ENCODE measurements around the gene ONECUT1.

GRCh38 chr15:52803467-52804306 is 13.6 kb upstream of the ONECUT1 start:
- no peak for TF ChIP-seq RARB (CRISPR knock-in tag; IDR thresholded peaks at IDR 0.05)
- TF ChIP-seq ZFP3 (CRISPR knock-in tag; IDR thresholded peaks at IDR 0.05): no peak
- TF ChIP-seq CREB5 (CRISPR knock-in tag; IDR thresholded peaks at IDR 0.05; ENCODE audit: low read depth): no peak
- no peak for TF ChIP-seq TOX (CRISPR knock-in tag; IDR thresholded peaks at IDR 0.05; ENCODE audit: borderline replicate concordance)
- no peak for TF ChIP-seq ISL1 (CRISPR knock-in tag; IDR thresholded peaks at IDR 0.05)
- no peak for TF ChIP-seq ZNF565 (CRISPR knock-in tag; conservative IDR thresholded peaks at IDR 0.05; ENCODE audit: low read depth)
- no peak for TF ChIP-seq PATZ1 (CRISPR knock-in tag; IDR thresholded peaks at IDR 0.05; ENCODE audit: borderline replicate concordance)
- no peak for TF ChIP-seq POU6F1 (CRISPR knock-in tag; IDR thresholded peaks at IDR 0.05; ENCODE audit: borderline replicate concordance, low read depth)
- no peak for TF ChIP-seq GLIS3 (CRISPR knock-in tag; IDR thresholded peaks at IDR 0.05)
- no peak for TF ChIP-seq OSR1 (CRISPR knock-in tag; IDR thresholded peaks at IDR 0.05)
- no peak for TF ChIP-seq TSHZ2 (CRISPR knock-in tag; IDR thresholded peaks at IDR 0.05)
- no peak for TF ChIP-seq CSDC2 (CRISPR knock-in tag; IDR thresholded peaks at IDR 0.05)
- TF ChIP-seq ZNF8 (CRISPR knock-in tag; IDR thresholded peaks at IDR 0.05): no peak
- TF ChIP-seq SNAI2 (CRISPR knock-in tag; IDR thresholded peaks at IDR 0.05): no peak

All from SK-N-SH treated with all-trans-retinoic acid at 6 μM for 48 hours (cell line).